NCI-H187 (cell line): ENCODE results near the gene PNRC2.
A peak's percentile ranks its signal among the peaks of the same experiment; 100 is the strongest.
"Not testable (repeated sequence)": the region's sequence is repeated elsewhere in the genome, so short reads cannot be mapped to it uniquely, and the experiment has no call there.

Experiments
- DNase-seq, 2 experiments: peaks; one replicate each; lab custom pipeline; 2025; lab: John Stamatoyannopoulos, UW

Gene PNRC2

DNA sequence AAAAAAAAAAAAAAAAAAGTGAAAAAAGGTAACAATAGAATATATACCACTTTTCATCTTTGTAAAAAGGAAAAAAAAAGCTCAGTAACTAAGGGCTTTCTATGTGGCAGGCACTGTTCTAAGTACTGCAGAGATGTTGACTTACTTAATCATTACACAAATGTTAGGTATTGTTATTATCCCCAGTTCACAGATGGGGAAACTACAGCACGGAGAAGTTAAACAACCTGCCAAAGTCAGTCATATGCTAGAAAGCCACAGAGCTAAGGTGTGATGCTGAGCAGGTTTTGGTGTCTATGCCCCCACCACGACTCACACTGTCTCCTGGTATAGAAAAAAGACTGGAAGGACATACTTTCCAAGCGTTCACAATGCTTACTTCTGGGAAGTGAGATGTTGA is 6.6 kb upstream of the PNRC2 start:
- no peak for DNase-seq

DNA sequence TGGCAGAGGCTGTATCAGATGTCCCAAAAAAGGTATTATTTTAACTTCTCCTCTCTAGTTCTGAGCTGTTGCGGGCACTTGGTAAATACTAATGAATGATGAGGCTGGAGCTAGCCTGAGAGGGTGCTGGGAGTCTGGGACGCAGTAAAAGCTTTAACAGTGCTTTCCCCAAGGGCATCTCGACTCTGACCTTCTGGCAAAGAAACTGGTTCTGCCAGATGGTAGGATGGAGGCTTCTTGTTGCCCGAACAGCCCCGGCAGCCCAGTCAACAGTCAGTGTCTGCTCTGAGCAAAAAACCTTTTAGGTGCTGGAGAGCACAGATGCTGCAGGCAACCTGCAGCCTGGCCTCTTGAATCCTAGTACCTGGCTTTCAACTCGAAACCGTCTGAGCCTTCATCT is 2.5 kb upstream of the PNRC2 start:
- no peak for DNase-seq

DNA sequence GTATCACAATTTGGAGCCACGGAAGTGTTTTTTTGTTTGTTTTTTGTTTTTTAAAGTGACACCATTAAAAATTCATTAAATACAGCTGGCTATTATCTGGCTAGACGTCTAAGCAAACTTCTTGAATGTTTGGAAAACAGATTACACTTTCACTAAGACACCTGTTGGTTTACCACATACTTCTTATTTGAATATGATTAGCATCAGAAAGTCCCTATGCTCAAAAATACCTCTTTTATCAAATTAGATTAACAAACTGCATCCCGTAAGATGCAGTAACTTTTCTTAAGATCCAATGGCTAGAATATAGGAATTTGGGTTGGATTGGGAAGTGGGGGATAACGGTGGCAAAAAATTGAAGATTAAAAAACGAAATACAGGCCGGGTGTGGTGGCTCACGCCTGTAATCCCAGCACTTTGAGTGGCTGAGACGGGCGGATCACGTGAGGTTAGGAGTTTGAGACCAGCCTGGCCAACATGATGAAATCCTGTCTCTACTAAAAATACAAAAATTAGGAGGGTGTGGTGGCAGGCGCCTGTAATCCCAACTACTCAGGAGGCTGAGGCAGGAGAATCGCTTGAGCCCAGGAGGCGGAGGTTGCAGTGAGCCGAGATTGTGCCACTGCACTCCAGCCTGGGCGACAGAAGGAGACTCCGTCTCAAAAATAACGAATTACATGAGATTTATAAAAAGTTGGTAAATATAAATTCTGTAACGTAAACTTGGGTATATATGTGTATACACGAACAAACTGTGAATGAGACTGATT is 1.4 kb upstream of the PNRC2 start:
- DNase-seq, result not testable (repeated sequence)

DNA sequence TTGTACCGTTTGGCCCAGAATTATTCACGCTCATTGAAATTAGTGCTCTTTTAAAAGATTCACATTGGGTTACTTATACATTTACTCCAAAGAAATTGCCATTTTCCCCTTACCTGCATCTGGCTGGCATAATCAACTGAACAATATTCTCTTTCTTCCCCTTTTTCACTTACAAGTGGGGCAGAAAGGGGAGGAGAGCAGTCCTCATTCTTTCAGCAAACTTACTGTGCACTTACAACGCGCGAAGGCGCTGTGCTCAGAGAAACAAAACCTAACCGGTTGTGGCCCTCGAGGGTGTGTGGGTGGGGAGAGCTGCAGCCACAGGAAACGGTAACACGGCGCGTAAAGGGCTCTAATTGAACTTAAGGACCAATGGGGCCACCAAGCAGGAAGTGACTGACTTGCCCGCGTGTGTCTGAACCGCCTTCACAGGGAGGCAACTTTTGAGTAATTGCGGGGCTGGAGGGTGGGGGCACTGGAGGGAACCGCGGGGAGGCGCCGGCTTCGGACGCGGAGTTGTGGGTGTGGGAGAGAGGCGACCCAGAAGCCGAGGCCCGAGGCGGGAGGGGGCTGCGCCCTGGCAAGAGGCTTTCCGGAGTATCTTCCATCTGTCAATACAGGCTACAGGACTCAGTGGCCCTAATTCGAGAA is 693 bp upstream of the PNRC2 start:
- DNase-seq, result peak; percentile 78 to 88

DNA sequence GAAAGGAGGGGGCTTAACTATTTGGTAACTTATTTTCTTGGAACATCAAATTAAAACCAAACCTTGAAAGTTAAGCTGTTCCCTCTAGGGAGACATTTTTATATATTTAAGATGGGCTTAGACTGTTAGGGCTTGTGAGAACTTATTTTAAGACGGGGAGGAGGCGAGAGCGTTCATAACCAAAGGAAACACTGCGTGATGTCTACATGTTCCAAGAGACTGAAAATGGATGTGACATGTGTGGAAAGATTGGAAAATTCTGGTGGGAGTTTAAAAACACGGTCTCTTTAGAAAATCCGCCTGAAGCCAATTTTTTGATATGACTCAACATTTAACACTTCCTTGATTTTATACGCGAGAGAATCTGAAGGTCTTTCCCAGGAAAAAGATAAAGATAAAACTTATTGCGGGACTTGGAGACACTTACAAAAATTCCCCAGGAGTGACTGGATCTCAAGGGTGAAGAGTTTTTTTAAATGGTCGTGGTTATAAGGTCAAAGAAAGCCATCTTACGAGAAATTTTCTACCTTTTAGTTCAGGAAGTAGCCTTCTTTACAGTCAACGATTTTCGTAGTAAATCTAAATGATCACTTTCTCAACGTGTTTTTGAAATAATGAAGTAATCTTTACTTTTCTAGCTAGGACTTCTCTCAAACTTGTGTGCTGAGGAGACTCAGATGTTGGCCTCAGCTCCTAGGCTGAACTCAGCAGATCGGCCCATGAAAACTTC is 828 bp downstream of the PNRC2 start:
- no peak for DNase-seq

DNA sequence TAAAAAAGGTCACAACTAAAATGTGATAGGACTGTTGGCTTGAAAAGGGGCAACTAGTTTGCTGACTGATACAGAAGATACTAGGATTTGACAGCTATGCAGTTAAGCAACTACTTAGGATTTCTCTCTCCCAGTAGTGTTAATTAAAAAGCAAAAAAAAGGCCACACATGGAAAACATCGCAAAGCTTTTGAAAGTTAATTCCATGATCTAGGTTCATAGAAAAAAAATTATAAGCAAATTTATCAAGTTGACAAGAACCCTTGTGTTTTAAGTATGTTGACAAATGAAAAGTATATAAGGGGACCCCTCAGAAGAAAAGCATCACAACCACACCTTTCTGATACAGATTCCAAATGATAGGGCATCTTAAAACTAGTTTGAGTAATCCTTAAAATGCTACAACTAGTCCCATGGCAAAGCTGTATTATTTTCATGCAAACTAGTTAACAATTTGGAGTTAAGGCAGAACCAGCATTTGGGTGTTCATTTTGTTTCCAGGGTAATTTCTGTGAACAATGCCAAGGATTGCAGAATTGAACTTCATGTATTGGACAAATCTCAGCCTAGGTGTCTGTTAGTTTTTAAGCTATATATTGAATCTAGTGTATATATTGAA is 4.1 kb downstream of the PNRC2 start:
- DNase-seq, result no peak

DNA sequence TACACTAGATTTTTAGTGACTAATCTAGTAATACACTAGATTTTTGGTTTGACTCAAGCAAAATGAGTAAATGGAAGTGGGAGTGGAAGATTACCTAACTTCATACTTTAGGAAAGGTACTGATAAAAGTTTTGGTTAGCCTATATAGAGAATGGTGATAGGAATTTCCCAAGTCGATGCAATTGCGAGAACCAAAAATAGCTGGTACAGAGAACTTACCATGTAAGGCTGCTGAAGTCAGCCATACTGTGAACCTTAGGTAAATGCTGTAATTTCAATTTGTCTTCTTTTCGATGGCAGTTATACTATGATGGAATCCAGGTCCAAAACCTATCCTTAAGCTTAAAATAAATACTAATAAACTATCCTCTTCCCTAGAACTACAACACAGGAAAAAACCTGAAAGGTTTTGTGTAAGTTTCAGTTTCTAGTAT is 4.6 kb downstream of the PNRC2 start:
- no peak for DNase-seq

DNA sequence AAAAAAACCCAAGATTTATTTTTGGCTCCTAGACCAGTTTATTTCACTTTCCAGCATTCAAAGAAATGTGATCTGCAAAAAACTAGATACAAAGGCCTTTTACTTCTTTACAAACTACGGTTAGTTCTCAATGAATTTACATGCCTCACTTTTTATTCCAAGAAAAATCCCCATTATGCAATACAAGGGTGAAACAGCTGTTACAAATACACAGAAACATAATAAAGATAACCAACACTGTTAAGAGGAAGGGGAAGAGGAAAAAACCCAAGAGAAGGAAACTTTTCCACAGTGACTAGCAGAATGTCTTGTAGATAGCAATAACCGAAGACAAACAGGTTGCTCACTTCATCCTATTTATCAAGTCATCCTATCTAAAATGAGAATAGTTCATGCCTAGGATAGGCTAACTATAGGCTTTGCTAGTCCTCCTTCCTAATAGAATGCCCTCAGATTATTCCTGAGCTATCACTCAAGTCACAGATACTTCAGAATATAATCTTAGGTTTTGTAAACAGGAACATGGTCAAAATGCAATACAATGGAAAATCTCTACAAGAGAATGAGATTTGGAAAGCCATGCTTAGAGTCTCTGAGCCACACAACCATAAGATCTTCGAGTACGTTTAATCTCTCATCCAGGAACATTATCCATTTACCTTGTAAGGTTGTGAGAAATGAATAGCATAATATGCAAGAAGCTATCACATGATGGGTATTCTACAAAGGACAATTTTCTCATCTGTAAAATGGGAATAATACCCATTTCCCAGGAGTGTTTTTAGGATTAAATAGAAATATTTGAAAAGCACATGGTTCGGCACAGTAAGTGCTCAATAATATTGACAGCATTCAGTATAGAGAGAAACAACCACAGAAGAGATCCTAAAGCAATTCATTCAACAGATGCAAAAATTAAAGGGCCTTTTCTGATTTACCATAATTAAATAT is 5.4 kb downstream of the PNRC2 start:
- DNase-seq, result no peak

DNA sequence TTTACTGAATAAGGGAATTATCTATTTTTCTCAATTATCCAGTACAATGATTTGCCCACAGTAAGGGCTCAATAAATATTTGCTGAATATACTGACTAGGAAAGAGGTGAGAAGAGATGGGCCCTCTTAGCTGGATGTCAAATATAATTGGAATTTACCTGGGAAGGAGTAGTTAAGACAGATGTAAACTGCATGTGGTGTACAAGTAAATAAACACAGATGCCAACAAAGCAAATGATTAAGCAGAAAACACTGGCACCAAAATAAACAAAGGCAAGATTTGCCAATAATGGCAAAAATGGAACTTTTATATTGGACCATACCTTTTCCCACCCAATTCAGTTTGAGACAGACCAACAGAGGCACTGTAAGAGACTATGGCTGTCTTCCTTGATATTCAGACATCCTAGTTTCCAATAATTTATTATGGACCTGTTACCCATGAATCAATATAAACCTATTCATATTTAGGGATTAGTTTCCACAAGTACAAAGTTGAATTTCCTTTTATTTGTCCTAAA is 7.4 kb downstream of the PNRC2 start:
- DNase-seq, result no peak

DNA sequence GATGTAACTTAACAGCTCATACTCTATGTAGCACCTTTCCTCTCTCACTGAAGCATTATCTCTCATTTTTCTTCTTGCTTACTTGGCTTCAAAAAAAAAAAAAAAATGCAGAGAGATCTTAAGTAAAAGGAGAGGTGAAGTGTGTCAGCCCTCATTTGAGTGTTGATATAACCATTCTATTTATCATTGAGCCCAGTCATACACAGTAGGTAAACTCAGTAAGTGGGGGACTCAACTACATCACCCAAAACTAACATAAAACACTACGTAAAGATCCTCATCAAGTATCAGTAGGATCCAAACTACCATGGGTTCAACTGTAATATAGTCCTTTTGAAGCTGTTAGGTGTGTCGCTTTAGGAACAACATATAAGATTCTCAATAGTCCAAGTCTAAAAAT is 8.2 kb downstream of the PNRC2 start:
- no peak for DNase-seq

DNA sequence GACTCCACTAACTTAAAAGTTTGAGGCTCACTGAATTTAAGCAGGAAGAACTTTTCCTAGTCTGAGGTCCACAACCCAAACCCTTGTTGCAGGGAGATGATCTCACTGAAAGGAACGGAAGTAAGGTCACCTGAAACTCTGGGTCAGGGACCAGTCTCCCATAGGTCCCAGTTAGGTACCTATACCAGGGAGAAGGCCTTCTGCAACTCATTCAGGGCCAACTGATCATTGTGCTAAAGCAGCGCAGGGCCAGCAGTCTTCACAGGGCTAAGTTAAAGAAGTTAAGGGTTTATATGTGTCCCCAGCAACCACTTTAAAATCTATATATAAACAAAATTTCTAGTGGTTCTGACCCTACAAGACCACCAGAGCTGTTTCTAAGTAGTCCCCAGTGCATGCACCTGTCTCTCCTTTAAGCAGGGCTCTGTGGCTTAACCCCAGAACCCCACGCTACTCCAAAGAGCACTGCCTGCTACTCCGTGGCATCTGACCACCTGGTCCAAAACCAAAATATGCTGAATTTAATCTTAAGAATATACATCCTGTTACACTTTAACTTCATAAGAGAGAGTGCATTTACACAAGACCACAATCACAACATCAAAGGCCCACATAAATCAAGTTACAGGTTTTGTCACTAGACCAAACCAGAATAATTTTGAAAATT is 17.7 kb downstream of the PNRC2 start:
- DNase-seq, result no peak

DNA sequence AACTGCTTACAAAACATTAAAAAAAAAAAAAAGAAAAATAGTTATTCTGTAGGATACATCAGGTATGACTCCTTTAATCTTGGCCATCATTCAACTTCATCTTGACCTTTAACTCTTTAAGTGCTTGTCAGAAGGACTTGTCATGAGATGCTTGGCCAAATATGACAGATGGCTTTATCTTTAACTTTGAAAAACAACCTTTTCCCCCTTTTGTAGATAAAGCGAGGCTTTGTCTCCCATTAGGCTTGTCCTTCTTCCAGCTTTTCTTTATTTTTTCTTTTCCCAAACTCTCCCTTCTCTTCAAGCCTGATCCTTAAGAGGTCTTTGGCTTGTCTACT is 18.2 kb downstream of the PNRC2 start:
- no peak for DNase-seq

DNA sequence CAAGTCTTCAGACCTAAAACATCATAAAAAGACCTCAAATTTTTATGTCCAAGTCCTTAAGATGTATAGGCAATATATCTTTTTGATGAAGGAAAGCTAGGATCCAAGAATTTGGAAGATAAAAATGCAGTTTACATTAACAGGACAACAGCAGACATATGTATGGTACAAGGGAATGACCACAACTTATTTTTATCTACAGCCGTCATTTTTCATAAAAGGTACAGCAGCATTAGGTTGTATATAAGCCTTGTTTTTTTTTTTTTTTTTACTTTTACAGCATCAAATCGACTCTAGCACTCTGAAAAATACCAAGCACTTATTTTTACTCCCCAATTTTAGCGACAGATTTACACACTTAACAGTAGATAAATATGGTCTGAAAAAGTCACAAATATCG is 19.2 kb downstream of the PNRC2 start:
- DNase-seq, result no peak

DNA sequence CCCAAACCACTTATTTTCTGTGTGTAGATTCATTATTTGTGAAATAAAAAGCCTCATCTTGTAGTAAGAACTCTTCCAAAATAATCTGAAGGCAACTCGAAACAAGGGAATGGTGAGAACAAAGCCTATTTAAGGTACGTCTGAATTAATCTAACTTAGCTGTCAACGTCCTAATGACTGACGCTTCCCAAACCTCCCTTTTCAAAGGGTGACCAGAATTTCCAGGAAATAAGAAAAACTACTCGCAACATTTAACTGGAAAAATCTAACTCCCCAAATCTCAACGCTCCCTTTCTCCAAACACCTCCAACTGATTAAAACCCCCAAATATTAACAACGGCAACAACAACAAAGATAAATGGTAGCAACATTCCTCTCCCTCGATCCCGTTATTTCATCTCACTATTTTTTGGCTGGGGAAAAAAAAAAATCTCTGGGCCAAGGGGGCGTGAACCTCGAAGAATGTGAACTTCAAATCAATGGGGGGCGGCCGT is 19.8 kb downstream of the PNRC2 start:
- DNase-seq, result no peak

DNA sequence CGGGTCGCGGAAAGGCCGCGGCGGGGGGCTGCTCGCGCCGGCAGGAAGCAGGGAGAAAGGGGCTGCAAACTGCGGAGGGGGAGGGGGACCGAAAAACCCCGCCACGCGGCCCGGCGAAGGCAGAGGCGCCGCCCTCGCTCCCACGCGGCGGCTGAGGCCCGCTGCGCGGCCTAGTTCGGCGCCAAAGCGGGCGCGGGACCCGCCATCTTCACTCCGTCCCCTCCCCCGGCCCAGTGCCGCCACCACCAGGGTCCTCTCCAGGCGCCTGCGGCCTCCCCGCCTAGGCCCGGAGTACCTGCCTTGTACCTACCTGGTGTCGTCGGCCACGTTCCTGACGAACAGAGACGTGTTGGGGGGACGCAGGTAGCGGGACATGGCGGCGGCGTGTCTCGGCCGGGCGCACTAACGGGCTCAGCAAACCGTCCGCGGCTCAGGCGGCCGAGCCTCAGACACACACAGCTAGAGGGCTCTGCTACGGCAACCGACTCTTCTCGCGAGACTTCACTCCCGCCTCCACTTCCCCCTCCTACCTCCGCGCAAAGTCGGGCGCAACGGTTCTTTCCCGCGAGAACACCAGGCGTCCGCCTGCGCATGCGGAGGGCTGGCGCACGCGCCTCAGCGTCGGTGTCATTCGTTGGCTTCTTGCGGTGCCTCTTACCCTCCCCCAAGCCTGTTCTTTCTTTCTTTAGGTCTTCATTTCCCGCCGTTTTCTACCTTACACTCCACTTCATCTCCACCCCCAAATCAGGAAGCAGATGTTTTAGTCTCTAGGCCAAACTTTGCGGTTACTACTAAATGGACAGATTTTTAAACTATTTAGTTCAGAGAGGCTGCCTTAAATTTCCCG is 20.5 kb downstream of the PNRC2 start, which contains the start of gene SRSF10:
Gene SRSF10, minus strand, starts transcription at position 447 of the 847 bp plus-strand sequence. Its CDS starts 72 bp downstream, at position 375.
- DNase-seq, result peak; percentile 94 to 95

DNA sequence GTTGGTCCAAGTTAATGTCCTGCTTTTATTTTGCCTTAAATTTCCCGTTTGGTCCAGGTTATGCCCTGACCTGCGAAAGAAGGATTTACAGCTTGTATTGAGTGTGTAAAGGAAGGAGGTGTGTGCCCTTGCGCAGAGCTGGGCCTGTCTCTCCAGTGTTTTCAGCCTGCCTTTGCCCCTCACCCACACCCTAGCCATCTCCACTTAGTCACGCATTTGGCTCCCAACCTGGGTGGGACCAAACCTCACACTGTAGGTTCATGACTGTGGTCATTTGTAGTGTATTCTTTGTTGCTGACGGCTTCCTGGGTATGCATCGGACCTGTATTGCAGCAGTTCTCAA is 21.1 kb downstream of the PNRC2 start:
- DNase-seq, result peak; percentile 55 to 92

DNA sequence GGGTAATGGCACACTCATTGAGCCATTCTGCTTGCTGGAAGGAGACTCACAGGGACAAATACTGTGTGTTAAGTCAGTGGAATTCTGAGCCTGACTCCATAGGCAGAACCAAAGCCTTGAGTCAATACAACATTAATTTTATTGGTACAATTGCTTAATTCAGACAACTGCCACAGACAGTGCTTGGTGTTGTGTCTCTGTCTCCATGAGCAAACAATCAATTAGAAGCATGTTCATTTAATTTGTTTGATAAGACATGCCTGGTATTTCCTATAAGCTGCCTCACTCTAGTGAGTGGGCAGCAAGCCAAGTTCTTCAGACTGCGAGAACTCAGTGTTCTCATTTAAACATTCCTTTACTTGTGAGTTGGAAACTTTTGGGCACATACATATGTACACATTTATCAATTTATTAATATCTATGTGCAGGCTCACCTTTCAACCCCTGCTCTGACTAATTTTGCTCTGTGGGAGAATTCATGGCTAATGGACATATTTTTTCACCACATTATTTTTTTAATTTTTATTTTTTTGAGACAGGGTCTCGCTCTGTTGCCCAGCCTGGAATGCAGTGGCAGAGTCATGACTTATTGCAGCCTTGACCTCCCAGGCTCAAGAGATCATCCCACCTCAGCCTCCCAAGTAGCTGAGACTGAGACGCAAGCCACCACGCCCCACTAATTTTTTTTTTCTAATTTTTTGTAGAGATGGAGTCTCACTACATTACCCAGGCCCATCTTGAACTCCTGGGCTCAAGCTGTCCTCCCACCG is 25.0 kb downstream of the PNRC2 start:
- DNase-seq, result no peak

DNA sequence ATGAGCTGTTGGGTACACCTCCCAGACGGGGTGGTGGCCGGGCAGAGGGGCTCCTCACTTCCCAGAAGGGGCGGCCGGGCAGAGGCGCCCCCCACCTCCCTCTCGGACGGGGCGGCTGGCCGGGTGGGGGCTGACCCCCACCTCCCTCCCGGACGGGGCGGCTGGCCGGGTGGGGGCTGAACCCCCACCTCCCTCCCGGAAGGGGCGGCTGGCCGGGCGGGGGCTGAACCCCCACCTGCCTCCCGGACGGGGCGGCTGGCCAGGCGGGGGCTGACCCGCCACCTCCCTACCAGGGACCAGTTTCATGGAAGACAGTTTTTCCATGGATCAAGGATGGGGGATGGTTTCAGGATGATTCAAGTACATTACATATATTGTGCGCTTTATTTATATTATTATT is 27.4 kb downstream of the PNRC2 start:
- DNase-seq, result not testable (repeated sequence)

DNA sequence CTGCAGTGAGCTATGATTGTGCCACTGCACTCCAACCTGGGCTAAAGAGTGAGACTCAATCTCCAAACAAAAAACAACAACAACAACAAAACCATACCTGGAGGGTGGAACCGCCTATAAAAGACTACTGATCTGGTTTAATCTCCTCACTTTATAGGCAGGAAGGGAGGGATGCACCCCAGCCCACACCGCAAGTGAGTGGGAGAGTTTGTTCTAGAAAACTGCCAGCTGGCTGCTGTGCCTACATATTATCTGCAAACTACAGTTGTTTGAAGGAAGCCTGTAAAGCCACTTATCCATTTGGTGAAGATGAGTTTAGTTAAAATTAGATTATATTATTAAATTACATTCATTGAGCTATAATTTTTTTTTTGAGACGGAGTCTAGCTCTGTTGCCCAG is 29.6 kb downstream of the PNRC2 start:
- no peak for DNase-seq
